ENCODE measurements around the gene RAB10. TPM values are rescaled to one million over a fixed set of nuclear protein-coding genes. Genes with fewer than 3 reads are reported as not detected.

The RAB10 gene
- total and polyA plus RNA-seq, 2 of the 13 experiments (the other 11 are each of a cell fraction or from before 2014, with no cell fraction given), result 48.2 to 120 TPM

DNA sequence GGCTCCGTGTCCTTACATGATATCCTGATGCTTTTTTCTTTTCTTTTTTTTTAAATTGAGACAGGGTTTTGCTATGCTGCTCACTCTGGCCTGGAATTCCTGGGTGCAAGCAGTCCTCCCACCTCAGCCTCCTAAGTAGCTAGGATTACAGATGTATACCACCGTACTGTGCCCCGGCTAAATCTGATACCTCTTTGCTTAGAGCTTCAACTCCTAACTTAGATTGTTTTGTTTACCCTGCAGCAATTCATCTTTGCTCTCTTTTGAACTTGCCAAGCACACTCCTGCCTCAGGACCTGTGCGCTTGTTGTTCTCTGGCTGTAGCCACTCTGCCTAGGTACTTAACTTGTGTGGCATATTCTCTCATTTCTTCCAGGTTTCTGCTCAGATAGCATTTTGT is 24.5 kb downstream of the RAB10 start (continued):
- TF ChIP-seq ZNF460 (CRISPR knock-in tag; IDR thresholded peaks at IDR 0.05; ENCODE audit: borderline replicate concordance), result no peak
- no peak for TF ChIP-seq ZNF331 (CRISPR knock-in tag; IDR thresholded peaks at IDR 0.05)
- TF ChIP-seq ZSCAN9 (CRISPR knock-in tag; IDR thresholded peaks at IDR 0.05; ENCODE audit: borderline replicate concordance), result no peak
- no peak for TF ChIP-seq HOXA7 (CRISPR knock-in tag; IDR thresholded peaks at IDR 0.05)
- TF ChIP-seq ZNF703 (CRISPR knock-in tag; IDR thresholded peaks at IDR 0.05; ENCODE audit: borderline replicate concordance), result no peak
- no peak for TF ChIP-seq ZNF383 (CRISPR knock-in tag; IDR thresholded peaks at IDR 0.05; ENCODE audit: borderline replicate concordance)
- TF ChIP-seq, protein P1, sequence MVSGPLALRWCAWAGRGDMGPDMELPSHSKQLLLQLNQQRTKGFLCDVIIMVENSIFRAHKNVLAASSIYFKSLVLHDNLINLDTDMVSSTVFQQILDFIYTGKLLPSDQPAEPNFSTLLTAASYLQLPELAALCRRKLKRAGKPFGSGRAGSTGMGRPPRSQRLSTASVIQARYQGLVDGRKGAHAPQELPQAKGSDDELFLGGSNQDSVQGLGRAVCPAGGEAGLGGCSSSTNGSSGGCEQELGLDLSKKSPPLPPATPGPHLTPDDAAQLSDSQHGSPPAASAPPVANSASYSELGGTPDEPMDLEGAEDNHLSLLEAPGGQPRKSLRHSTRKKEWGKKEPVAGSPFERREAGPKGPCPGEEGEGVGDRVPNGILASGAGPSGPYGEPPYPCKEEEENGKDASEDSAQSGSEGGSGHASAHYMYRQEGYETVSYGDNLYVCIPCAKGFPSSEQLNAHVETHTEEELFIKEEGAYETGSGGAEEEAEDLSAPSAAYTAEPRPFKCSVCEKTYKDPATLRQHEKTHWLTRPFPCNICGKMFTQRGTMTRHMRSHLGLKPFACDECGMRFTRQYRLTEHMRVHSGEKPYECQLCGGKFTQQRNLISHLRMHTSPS (CRISPR knock-in tag; IDR thresholded peaks at IDR 0.05; ENCODE audit: low read depth), result no peak
- TF ChIP-seq PAF1 (CRISPR knock-in tag; IDR thresholded peaks at IDR 0.05), result no peak
- TF ChIP-seq, protein P2, sequence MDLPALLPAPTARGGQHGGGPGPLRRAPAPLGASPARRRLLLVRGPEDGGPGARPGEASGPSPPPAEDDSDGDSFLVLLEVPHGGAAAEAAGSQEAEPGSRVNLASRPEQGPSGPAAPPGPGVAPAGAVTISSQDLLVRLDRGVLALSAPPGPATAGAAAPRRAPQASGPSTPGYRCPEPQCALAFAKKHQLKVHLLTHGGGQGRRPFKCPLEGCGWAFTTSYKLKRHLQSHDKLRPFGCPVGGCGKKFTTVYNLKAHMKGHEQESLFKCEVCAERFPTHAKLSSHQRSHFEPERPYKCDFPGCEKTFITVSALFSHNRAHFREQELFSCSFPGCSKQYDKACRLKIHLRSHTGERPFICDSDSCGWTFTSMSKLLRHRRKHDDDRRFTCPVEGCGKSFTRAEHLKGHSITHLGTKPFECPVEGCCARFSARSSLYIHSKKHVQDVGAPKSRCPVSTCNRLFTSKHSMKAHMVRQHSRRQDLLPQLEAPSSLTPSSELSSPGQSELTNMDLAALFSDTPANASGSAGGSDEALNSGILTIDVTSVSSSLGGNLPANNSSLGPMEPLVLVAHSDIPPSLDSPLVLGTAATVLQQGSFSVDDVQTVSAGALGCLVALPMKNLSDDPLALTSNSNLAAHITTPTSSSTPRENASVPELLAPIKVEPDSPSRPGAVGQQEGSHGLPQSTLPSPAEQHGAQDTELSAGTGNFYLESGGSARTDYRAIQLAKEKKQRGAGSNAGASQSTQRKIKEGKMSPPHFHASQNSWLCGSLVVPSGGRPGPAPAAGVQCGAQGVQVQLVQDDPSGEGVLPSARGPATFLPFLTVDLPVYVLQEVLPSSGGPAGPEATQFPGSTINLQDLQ (CRISPR knock-in tag; IDR thresholded peaks at IDR 0.05), result no peak
- TF ChIP-seq CHD4 (IDR thresholded peaks at IDR 0.05; ENCODE audit: borderline replicate concordance, low read length), result no peak
- TF ChIP-seq, protein P3, sequence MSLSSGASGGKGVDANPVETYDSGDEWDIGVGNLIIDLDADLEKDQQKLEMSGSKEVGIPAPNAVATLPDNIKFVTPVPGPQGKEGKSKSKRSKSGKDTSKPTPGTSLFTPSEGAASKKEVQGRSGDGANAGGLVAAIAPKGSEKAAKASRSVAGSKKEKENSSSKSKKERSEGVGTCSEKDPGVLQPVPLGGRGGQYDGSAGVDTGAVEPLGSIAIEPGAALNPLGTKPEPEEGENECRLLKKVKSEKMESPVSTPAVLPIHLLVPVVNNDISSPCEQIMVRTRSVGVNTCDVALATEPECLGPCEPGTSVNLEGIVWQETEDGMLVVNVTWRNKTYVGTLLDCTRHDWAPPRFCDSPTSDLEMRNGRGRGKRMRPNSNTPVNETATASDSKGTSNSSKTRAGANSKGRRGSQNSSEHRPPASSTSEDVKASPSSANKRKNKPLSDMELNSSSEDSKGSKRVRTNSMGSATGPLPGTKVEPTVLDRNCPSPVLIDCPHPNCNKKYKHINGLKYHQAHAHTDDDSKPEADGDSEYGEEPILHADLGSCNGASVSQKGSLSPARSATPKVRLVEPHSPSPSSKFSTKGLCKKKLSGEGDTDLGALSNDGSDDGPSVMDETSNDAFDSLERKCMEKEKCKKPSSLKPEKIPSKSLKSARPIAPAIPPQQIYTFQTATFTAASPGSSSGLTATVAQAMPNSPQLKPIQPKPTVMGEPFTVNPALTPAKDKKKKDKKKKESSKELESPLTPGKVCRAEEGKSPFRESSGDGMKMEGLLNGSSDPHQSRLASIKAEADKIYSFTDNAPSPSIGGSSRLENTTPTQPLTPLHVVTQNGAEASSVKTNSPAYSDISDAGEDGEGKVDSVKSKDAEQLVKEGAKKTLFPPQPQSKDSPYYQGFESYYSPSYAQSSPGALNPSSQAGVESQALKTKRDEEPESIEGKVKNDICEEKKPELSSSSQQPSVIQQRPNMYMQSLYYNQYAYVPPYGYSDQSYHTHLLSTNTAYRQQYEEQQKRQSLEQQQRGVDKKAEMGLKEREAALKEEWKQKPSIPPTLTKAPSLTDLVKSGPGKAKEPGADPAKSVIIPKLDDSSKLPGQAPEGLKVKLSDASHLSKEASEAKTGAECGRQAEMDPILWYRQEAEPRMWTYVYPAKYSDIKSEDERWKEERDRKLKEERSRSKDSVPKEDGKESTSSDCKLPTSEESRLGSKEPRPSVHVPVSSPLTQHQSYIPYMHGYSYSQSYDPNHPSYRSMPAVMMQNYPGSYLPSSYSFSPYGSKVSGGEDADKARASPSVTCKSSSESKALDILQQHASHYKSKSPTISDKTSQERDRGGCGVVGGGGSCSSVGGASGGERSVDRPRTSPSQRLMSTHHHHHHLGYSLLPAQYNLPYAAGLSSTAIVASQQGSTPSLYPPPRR (CRISPR knock-in tag; IDR thresholded peaks at IDR 0.05; ENCODE audit: borderline replicate concordance), result no peak
- peak; percentile 61; the same call in 1 of the 2 replicates for TF ChIP-seq ZKSCAN8 (CRISPR knock-in tag; IDR thresholded peaks at IDR 0.05; ENCODE audit: borderline replicate concordance)
- TF ChIP-seq ATF1 (CRISPR knock-in tag; IDR thresholded peaks at IDR 0.05), result no peak
- 0 out of 2 replicates have a peak, but pooled peaks have one; percentile 19 for TF ChIP-seq ZNF614 (CRISPR knock-in tag; IDR thresholded peaks at IDR 0.05; ENCODE audit: borderline replicate concordance)
- TF ChIP-seq, protein P4, sequence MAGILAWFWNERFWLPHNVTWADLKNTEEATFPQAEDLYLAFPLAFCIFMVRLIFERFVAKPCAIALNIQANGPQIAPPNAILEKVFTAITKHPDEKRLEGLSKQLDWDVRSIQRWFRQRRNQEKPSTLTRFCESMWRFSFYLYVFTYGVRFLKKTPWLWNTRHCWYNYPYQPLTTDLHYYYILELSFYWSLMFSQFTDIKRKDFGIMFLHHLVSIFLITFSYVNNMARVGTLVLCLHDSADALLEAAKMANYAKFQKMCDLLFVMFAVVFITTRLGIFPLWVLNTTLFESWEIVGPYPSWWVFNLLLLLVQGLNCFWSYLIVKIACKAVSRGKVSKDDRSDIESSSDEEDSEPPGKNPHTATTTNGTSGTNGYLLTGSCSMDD (CRISPR knock-in tag; IDR thresholded peaks at IDR 0.05), result no peak
- no peak for TF ChIP-seq MBD4 (IDR thresholded peaks at IDR 0.05; ENCODE audit: borderline replicate concordance, low read length)
- TF ChIP-seq DNMT3B (CRISPR knock-in tag; conservative IDR thresholded peaks at IDR 0.05), result no peak
- no peak for TF ChIP-seq ZNF570 (CRISPR knock-in tag; IDR thresholded peaks at IDR 0.05; ENCODE audit: borderline replicate concordance)
- no peak for TF ChIP-seq ZSCAN20 (CRISPR knock-in tag; IDR thresholded peaks at IDR 0.05; ENCODE audit: borderline replicate concordance)
- TF ChIP-seq RARA (CRISPR knock-in tag; IDR thresholded peaks at IDR 0.05), result peak; percentile 29
- TF ChIP-seq ZNF296 (CRISPR knock-in tag; conservative IDR thresholded peaks at IDR 0.05), result no peak

Data from HepG2 (cell line).